Transverse colon (tissue), 4 donors: ENCODE results near the gene SBNO2. TPM values are rescaled to one million over a fixed set of nuclear protein-coding genes. Genes with fewer than 3 reads are reported as not detected.

Source experiments
- DNase-seq: peaks from one replicate; pipeline ENCODE4 v3.0.0-alpha.2; 2019
- H3K27ac ChIP-seq, 4 donors: fragments of 200-600 bp; sonication (generic); 2 replicates each; pipeline ENCODE4 v1.5.1; 2016 to 2018; ENCODE audit warnings: inconsistent platforms in 4 of 4
- H3K27me3 ChIP-seq: fragments of 200-600 bp; sonication (generic); 2 replicates; pipeline ENCODE4 v1.5.1; 2017; ENCODE audit warnings: inconsistent platforms
- H3K36me3 ChIP-seq, 4 donors: fragments of 200-600 bp; sonication (generic); 2 replicates each; pipeline ENCODE4 v1.5.1; 2017 to 2019; ENCODE audit warnings: inconsistent platforms in 4 of 4
- H3K4me1 ChIP-seq, 4 donors: fragments of 200-600 bp; sonication (generic); 2 replicates each; pipeline ENCODE4 v1.5.1; 2017 to 2020; ENCODE audit warnings: inconsistent platforms in 4 of 4
- H3K4me3 ChIP-seq, 4 donors: fragments of 200-600 bp; sonication (generic); 1 replicate in 1 of 4; 2 replicates in 3 of 4; pipeline versions ENCODE4 v1.5.1 to v1.6.1; 2017 to 2019; ENCODE audit warnings: inconsistent platforms in 4 of 4
- H3K9me3 ChIP-seq, 2 donors: fragments of 200-600 bp; sonication (generic); 2 replicates each; pipeline ENCODE4 v1.5.1; 2017 to 2019; ENCODE audit warnings: inconsistent platforms in 2 of 2
- CTCF ChIP-seq, 5 experiments: fragments of 200-600 bp in 3 of 5; fragments of 450-650 bp in 2 of 5; sonication (generic) in 3 of 5; IDR thresholded peaks; 1 replicate in 2 of 5; 2 replicates in 3 of 5; pipeline ENCODE4 v1.5.1; 2016 to 2017; ENCODE audit warnings: antibody characterized with exemption in 5 of 5, inconsistent platforms in 3 of 5, mild to moderate bottlenecking in 2 of 5, moderate library complexity in 1 of 5
- EP300 ChIP-seq: sonication (generic); formaldehyde crosslinking; IDR thresholded peaks from one replicate; pipeline ENCODE4 v1.6.1; 2017; ENCODE audit warnings: antibody characterized with exemption, low read depth
- POLR2A ChIP-seq: fragments of 450-650 bp; IDR thresholded peaks from one replicate; pipeline ENCODE4 v1.6.1; 2016; ENCODE audit warnings: antibody characterized with exemption, mild to moderate bottlenecking, moderate library complexity
- POLR2AphosphoS5 ChIP-seq, 3 donors: sonication (generic); formaldehyde crosslinking; IDR thresholded peaks; one replicate each; pipeline ENCODE4 v1.6.1; 2016; ENCODE audit warnings: antibody characterized with exemption in 3 of 3
- WGBS, 2 donors: methylation state at CpG; one replicate each; pipeline ENCODE4 v1.1.5; 2018; ENCODE audit warnings: low coverage in 1 of 2; 5-methylcytosine and 5-hydroxymethylcytosine counted together
- in situ Hi-C, 4 donors: fragments of 200-750 bp; cut with MboI; loops; one replicate each; pipeline versions ENCODE4 v1.15.0 to v1.15.1; 2017; ENCODE audit warnings: low sequenced_read_pairs in 3 of 4, low pct_ligation_motif_present in 1 of 4, low pct_unique_long_range_greater_than_20kb in 1 of 4
- intact Hi-C: fragments of 100-400 bp; cut with DNase I; formaldehyde crosslinking; loops from one replicate; pipeline ENCODE4 v1.15.1; 2023; ENCODE audit warnings: low total_unique reads
- total RNA-seq, 4 donors: library from RNA; depleted of rRNA; stranded (reverse); fragments of >200 nt; gene quantifications; one replicate each; pipeline ENCODE4 v1.1.0, GENCODE V29; 2016

SBNO2 gene
- total RNA-seq, 4 donors from 2014 or later = 34.5 to 142 (median 48.3) TPM

DNA sequence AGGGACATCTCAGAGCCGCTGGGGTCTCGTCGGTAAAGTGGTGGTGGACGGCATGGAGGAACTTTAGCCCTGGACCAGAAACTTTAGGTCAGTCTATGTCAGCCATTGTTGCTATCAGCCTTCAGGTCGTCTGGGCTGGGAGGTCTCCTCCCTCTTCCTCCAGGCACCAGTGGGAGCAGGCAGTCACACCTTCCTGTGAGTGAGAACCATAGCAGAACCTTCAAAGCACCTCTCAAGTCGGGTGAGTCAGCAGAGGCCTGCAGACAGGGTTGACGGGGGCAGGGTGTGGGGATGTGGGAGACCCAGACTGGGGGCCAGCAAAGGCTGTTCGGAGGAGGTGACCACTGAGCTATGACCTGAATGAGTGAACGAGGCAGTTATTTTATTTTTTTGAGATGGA is 15.4 kb upstream of the SBNO2 start:
- no peak for DNase-seq
- intact Hi-C loops = no loop called here
- TF ChIP-seq POLR2A = no peak
- TF ChIP-seq POLR2AphosphoS5 (IDR thresholded peaks at IDR 0.05) = no peak
- TF ChIP-seq EP300 = no peak
- no peak for TF ChIP-seq CTCF (IDR thresholded peaks at IDR 0.05)
- H3K27ac ChIP-seq = no peak overlapping the region
- in situ Hi-C loops = no loop called here
- H3K27me3 ChIP-seq = no peaks in the 10 kb centered on the region
- no peaks in the 10 kb centered on the region for H3K4me1 ChIP-seq
- no peak overlapping the region for H3K4me3 ChIP-seq
- H3K36me3 ChIP-seq = no peaks in the 10 kb centered on the region
- H3K9me3 ChIP-seq = no peaks in the 10 kb centered on the region
- WGBS, 2 donors = 82% methylated on average over 9 of the region's 9 CpGs; no CpG with 5 or more reads in 1 of the 2 donors

DNA sequence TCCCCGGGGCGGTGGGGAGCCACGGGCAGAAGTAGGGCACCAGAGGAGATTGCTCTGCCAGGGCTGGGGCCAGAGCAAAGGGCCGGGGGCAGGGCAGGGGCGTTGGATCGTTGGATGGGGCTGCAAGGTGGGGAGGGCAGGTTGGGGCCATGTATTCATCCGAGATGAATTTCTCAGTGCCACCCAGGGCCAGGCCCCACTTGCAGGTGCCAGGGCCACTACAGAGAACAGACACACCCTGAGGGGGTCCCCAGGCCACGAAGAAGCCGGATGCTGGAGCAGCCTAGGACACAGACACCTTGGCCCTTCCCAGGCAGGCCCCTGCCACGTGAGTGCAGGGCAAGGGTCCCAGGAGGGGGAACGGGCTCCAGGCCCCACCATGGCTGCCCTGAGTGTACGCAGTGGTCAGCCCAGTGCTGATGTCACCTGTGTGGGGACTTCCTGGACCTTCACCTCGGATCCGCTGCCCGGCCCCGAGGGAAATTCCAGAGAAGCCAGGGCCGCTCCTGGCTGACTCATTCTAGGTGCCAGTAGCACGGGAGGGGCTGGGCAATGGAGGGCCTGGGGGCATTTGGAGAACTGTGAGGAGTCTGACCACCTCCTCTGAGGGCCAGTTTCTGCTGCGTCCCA is 9.6 kb upstream of the SBNO2 start:
- Histone ChIP-seq H3K4me3 (no peak overlapping the region), H3K36me3 (no peaks in the 10 kb centered on the region), H3K9me3 (no peaks in the 10 kb centered on the region), H3K27ac (peak overlapping the region in 1 of 4 donors; percentile 2), H3K4me1 (peaks cover 8 to 33% (median 19%) of the 10 kb centered on the region in 4 donors), H3K27me3 (no peaks in the 10 kb centered on the region)
- in situ Hi-C loops (no loop called here), intact Hi-C loops (no loop called here)
- no peak for TF ChIP-seq POLR2A
- TF ChIP-seq POLR2AphosphoS5 (IDR thresholded peaks at IDR 0.05) = no peak
- TF ChIP-seq EP300 = no peak
- TF ChIP-seq CTCF (IDR thresholded peaks at IDR 0.05) = no peak
- peak; percentile 62 for DNase-seq
- 50% methylated on average over 4 to 17 of the region's 19 CpGs for WGBS, 2 donors

DNA sequence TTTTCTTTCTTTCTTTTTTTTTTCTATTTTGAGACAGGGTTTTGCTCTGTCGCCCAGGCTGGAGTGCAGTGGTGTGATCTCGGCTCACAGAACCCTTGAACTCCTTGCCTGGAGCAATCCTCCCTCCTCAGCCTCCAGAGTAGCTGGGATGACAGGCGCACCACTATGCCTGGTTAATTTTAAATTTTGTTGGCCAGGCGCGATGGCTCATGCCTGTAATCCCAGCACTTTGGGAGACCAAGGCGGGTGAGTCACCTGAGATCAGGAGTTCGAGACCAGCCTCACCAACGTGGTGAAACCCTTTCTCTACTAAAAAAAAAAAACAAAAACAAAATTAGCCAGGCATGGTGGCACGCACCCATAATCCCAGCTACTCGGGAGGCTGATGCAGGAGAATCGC is 8.7 kb upstream of the SBNO2 start:
- no peak overlapping the region for H3K4me3 ChIP-seq
- H3K27me3 ChIP-seq = no peaks in the 10 kb centered on the region
- H3K36me3 ChIP-seq = no peaks in the 10 kb centered on the region
- intact Hi-C loops = no loop called here
- WGBS, 2 donors = 83 to 92% methylated on average over 9 to 11 of the region's 11 CpGs
- TF ChIP-seq POLR2AphosphoS5 (IDR thresholded peaks at IDR 0.05) (no peak), POLR2A (no peak), EP300 (no peak), CTCF (IDR thresholded peaks at IDR 0.05) (no peak)
- H3K9me3 ChIP-seq = no peaks in the 10 kb centered on the region
- in situ Hi-C loops = no loop called here
- H3K27ac ChIP-seq = no peak overlapping the region
- DNase-seq = no peak
- H3K4me1 ChIP-seq = peaks cover 8 to 33% (median 19%) of the 10 kb centered on the region in 4 donors

- 89 to 90% methylated on average over 4 to 10 of the region's 10 CpGs for WGBS, 2 donors
- Histone ChIP-seq H3K27ac (peak overlapping the region in 1 of 4 donors; percentile 18), H3K9me3 (no peaks in the 10 kb centered on the region), H3K4me3 (no peak overlapping the region), H3K36me3 (no peaks in the 10 kb centered on the region), H3K4me1 (peaks cover 8 to 33% (median 21%) of the 10 kb centered on the region in 4 donors), H3K27me3 (no peaks in the 10 kb centered on the region)
- in situ Hi-C loops = no loop called here
- DNase-seq = no peak
- TF ChIP-seq POLR2AphosphoS5 (IDR thresholded peaks at IDR 0.05) (no peak), CTCF (IDR thresholded peaks at IDR 0.05) (no peak)
- intact Hi-C loops = no loop called here
These were observed 8.0 kb upstream of the SBNO2 start for GRCh38 chr19:1182068-1182467.
